ENCODE results near the gene NRXN3.

GRCh38 chr14:79727900-79728299 is 1557.7 kb downstream of the NRXN3 start:
- no peak for TF ChIP-seq ATF3 (IDR thresholded peaks at IDR 0.05)
- TF ChIP-seq CTCF (IDR thresholded peaks at IDR 0.05 in 2 of 3, conservative IDR thresholded peaks at IDR 0.05 in 1 of 3; ENCODE audit: borderline replicate concordance in 1 of 3, insufficient read depth in 1 of 3, low read depth in 2 of 3, low read length in 2 of 3), result no peak
- no peak for TF ChIP-seq MAX (IDR thresholded peaks at IDR 0.05)
- TF ChIP-seq SP1 (IDR thresholded peaks at IDR 0.05; ENCODE audit: low read depth), result no peak
- TF ChIP-seq POLR2AphosphoS5 (IDR thresholded peaks at IDR 0.05; ENCODE audit: low read depth, low read length), result no peak
- TF ChIP-seq FOSL1 (IDR thresholded peaks at IDR 0.05; ENCODE audit: low read depth), result no peak
- no peak for TF ChIP-seq EZH2phosphoT487 (IDR thresholded peaks at IDR 0.05; ENCODE audit: borderline replicate concordance)
- no peak for TF ChIP-seq EZH2 (IDR thresholded peaks at IDR 0.05)
- TF ChIP-seq ZNF274 (IDR thresholded peaks at IDR 0.05; ENCODE audit: low read depth, low read length), result no peak
- TF ChIP-seq CBX3 (IDR thresholded peaks at IDR 0.05; ENCODE audit: low read depth), result no peak

All from HCT116 (cell line).